HG02870 (cell line): ENCODE results near the gene CNIH2.
"Not testable (repeated sequence)": the region's sequence is repeated elsewhere in the genome, so short reads cannot be mapped to it uniquely, and the experiment has no call there.

Source experiments
- ATAC-seq: cut with Tn5 transposase; IDR thresholded peaks from one replicate; pipeline ENCODE4 v1.9.1; 2021; ENCODE audit warnings: mild to moderate bottlenecking, moderate library complexity; ENCODE audit not compliant: unreplicated experiment

The CNIH2 gene

DNA sequence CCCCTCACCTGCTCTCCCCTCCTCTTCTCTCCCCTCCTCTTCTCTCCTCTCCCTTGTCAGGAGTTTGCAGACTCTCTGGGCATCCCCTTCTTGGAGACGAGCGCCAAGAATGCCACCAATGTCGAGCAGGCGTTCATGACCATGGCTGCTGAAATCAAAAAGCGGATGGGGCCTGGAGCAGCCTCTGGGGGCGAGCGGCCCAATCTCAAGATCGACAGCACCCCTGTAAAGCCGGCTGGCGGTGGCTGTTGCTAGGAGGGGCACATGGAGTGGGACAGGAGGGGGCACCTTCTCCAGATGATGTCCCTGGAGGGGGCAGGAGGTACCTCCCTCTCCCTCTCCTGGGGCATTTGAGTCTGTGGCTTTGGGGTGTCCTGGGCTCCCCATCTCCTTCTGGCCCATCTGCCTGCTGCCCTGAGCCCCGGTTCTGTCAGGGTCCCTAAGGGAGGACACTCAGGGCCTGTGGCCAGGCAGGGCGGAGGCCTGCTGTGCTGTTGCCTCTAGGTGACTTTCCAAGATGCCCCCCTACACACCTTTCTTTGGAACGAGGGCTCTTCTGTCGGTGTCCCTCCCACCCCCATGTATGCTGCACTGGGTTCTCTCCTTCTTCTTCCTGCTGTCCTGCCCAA lies 1.9 kb upstream of the CNIH2 start:
- ATAC-seq = no peak

DNA sequence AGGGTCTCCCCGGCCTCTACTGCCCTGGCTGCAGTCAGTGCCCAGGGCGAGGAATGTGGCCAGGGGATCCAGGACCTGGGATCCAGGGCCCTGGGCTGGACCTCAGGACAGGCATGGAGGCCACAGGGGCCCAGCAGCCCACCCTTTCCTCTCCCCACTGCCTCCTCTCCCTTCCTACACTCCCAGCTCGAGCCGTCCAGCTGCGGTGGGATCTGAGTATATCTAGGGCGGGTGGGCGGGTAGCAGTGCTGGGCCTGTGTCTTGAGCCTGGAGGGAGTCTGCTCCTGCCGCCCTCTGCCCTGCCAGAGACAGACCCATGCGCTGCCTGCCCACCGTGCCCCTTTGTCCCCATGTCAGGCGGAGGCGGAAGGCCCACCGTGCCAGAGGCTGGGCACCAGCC lies 1.4 kb upstream of the CNIH2 start:
- ATAC-seq = not testable (repeated sequence)

DNA sequence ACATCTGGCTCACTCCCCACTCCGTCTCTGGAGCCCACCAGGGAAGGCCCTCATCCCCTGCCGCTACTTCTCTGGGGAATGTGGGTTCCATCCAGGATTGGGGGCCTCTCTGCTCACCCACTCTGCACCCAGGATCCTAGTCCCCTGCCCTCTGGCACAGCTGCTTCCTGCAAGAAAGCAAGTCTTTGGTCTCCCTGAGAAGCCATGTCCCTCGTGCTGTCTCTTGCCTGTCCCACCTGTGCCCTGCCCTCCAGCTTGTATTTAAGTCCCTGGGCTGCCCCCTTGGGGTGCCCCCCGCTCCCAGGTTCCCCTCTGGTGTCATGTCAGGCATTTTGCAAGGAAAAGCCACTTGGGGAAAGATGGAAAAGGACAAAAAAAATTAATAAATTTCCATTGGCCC lies 911 bp upstream of the CNIH2 start:
- not testable (repeated sequence) for ATAC-seq

DNA sequence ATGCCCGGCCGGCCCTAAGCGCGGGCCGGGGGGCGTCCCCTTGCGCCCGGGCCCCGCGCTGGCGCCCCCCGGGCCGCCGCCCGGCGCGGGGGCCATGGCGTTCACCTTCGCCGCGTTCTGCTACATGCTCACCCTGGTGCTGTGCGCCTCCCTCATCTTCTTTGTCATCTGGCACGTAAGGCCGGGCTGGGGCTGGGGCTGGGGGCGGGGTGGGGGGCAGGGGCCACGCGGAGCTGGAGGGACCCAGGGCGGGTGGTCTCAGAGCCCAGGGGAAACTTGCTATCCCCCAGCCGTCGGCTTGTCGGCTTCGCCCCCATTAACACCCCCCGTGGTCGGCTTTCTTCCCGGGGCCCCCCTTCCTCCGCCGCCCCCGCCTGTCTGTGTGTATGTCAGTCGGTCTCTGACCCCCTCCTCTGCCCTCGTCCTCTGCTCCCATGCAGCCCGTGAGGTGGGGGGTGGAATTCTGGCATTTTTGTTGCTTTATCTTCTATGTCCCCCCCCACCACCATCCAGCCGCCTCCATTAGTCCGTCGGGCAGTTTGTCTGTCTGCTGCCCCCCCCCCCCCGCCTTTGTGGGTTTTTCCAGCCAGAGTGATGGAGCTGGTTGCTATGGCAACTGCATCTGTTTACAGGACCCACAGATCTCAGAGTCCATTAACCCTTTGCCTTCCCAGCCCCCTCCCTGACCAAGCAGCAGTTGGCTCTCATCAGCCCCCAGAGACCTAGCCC lies 552 bp downstream of the CNIH2 start:
- no peak for ATAC-seq

GRCh38 chr11:66279092-66279734 lies 1.2 kb downstream of the CNIH2 start:
- ATAC-seq = no peak

DNA sequence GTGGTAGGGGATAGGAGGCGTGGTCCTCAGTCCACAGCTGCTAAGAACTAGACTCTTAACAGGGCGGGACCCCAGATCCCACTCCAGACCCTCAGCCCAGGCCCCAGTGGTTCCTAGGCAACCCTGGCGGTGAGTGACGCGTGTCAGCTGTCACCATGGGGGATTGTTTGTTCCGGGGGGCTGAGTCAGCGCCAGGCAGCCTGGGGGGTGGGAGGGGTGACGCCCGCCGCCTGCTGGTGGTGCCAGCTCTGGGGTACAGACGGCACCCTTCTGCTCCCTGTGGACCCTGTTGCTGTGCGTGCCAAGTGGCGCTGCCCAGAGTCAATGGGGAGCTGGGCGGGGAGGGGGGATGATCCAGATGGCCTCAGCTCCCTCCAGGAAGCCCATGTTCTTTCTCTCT lies 2.5 kb downstream of the CNIH2 start:
- no peak for ATAC-seq

GRCh38 chr11:66281001-66281400 lies 3.0 kb downstream of the CNIH2 start:
- ATAC-seq = no peak

DNA sequence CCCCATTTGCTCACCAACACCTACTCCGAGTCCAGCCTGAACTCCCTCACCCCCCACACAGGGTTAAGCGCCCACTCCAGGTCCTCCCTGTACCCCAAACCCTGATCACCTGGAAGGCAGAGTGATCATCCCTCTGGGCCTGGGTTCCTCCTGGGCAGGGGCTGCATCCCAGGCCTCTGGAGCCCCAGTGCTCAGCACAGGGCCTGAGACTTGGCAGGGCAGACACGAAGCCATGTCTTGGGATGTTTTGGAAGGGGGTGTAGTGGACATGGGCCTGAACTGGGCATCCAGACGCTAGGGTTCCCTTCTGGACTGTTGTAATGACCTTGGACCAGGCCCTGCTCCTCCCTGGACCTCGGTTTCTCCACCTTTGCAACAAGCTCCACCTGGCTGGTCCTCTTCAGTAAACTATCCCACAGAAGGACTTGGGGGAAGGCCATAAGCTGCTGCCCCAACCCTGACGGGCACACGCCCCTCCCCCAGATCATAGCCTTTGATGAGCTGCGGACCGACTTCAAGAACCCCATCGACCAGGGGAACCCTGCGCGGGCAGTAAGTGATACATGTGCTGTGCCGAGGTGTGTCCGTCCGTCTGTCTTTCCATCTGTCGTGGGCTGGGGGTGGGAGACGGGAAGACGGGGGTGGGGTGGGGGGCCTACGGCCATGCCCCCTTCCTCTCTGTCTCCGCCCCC lies 3.9 kb downstream of the CNIH2 start:
- no peak for ATAC-seq

GRCh38 chr11:66282468-66283455 lies 4.8 kb downstream of the CNIH2 start:
- peak; percentile 78 for ATAC-seq

- no peak for ATAC-seq
Observed at GRCh38 chr11:66283461-66284105, 5.6 kb downstream of the CNIH2 start.

DNA sequence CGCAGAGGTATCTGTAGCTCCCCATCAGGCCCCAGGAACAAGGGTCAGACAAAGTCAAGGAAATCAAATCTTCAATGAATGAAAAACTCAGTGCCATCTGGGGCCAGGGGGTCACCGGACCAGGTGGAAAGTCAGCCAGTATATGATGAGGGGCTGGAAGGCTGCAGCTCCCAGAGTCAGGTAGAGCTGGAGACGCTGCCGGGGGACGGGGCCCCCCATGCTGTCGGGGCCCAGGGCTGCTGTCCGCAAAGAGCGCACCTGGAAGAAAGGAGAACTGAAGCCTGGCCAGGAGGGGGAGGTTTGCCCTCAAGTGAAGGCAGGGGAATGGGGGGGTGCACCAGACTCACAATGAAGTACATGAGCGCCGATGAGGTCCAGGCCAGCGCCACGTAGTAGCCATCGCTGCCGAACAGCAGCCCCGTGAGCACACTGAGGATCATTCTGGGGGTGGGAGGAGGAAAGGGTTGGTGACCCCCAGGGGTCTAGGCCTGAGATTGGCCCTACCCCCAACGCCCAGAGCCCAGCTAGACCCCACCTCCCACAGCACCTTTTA lies 6.6 kb downstream of the CNIH2 start:
- ATAC-seq = no peak

DNA sequence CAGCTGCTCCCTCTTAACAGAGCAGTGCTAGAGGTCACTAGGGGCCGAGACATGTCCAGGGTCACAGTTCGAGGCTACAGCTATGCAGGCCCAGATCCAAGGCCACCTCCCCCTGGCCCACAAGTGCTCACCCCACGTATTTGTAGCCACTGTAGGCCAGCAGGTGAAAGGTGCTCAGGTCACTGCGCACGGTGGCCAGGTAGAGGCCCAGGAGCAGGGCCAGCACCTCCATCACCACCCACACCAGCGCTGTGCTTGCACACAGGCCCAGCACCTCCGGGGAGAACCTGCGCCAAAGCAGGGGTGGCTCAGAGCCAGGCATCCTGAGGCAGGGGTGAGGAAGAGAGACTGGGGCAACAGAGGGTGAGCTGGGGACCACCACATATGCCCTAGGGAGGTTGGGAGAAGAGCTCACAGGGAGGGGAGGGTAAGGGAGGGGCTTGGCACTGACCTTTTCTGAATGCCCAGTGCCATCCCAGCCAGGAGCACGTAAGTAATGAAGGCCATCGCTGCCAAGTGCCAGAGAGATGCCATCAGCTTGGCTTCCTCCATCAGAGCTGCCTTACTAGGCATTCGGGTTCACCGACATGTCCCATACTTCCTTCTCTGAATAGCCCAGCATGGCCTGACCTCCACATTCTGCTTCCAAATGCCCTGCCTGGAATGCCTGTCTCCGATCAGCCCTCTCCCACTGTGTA lies 7.4 kb downstream of the CNIH2 start:
- ATAC-seq = no peak

DNA sequence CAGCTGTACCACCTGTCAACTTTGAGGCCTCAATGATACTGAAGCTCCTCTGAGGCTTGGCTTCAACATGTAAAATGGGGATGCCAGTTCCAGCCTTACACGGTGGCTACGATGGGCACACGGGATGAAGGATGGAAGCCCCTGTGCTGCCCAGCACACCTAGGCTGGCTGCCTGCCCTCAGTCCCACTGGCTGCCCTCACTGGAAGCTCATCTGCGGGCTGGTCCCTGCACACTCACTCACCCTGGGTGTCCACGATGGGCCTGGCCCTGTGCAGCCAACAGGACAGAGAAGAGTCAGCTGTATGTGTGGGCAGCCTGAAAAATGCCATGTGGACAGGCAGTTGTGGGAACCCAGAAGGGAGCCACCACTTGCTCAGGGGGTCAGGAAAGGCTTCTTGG lies 8.7 kb downstream of the CNIH2 start:
- ATAC-seq = no peak

GRCh38 chr11:66287211-66287888 lies 9.4 kb downstream of the CNIH2 start:
- no peak for ATAC-seq

DNA sequence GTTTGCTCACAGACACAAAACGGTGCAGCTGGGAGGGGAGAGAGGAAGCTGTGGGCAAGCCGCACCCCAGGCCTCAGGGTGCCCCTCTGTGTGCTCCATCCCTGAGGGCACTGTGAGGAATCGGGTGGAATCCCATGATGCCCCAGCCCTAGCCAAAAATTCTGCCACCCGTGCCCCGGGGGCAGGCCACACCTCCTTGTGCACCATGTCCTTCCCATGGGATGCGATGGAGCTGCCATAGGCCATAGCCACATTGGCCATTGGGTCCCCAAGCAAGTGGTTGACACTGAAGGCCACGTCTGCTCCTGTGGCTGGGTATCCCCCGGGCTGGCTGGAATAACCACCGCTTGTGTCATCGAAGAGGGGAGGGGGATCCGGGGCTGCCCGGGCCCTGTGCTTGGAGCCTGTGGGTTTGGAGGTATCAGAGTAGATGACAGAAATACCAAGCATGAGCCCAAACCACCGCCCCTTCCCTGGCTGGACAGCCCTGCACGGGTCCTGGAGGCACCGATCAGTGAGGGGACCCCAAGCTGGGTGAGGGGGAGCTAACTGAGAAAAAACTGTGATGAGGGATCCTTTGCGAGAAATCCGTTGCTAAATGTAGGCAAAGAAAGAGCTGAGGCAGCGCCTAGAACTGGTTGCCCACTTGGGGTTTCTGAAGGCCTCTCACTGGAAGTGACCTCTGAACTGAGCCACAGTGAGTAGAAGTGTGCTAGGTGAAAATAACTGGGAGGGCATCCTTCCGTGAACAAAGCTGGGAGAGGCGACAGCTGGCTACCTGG lies 10.1 kb downstream of the CNIH2 start:
- no peak for ATAC-seq

- peak; percentile 95 for ATAC-seq
Observed at GRCh38 chr11:66288671-66289547, 10.9 kb downstream of the CNIH2 start, which contains the start of gene YIF1A. Gene YIF1A (minus strand): TSS chr11:66289143. CDS start chr11:66288985, 158 bp downstream.
